Smooth muscle cell of bladder (primary cell): ENCODE data around the gene SEPTIN2. TPM values are rescaled to one million over a fixed set of nuclear protein-coding genes. Genes with fewer than 3 reads are reported as not detected.

ENCODE experiments used
- total RNA-seq: library from RNA; depleted of rRNA; stranded (reverse); fragments of >200 nt; gene quantifications from 2 replicates; pipeline ENCODE4 v1.2.3, GENCODE V29; 2014

Gene SEPTIN2
- total RNA-seq, result 358 and 366 TPM in 2 replicates

GRCh38 chr2:241315879-241316631 lies at the start of gene SEPTIN2:
SEPTIN2 (plus strand) TSS chr2:241315925; CDS start chr2:241324233, 8,308 bp downstream.

GRCh38 chr2:241315093-241315878 lies 439 bp upstream of the SEPTIN2 start, which contains the start of gene HDLBP:
HDLBP (minus strand) TSS chr2:241315672; CDS start chr2:241266869, 48,803 bp downstream.

GRCh38 chr2:241355983-241356870 lies 40.5 kb downstream of the SEPTIN2 start, which contains the start of gene FARP2:
FARP2 (plus strand) TSS chr2:241356285; CDS start chr2:241373108, 16,823 bp downstream.

Other genes with a start within 250 kb of the SEPTIN2 start
- 28.6 and 36.9 TPM in 2 replicates for gene MTERF4, start 213.6 kb upstream of the SEPTIN2 start, total RNA-seq
- 1.3 TPM in 2 replicates for gene PASK, start 166.5 kb upstream of the SEPTIN2 start, total RNA-seq
- 67.4 and 86.0 TPM in 2 replicates for gene PPP1R7, start 165.5 kb upstream of the SEPTIN2 start, total RNA-seq
- 0.43 and 0.83 TPM in 2 replicates for gene ANO7, start 127.2 kb upstream of the SEPTIN2 start, total RNA-seq
- 1,715 and 1,919 TPM in 2 replicates for gene HDLBP, start 253 bp upstream of the SEPTIN2 start, total RNA-seq
- 29.4 and 44.0 TPM in 2 replicates for gene FARP2, start 40.4 kb downstream of the SEPTIN2 start, total RNA-seq
- gene STK25, start 192.7 kb downstream of the SEPTIN2 start, total RNA-seq, result 140 and 173 TPM in 2 replicates
- gene BOK, start 242.8 kb downstream of the SEPTIN2 start, total RNA-seq, result 8.4 and 12.9 TPM in 2 replicates